HepG2 (cell line): ENCODE measurements around the gene VPS29. TPM values are rescaled to one million over a fixed set of nuclear protein-coding genes. Genes with fewer than 3 reads are reported as not detected.

ENCODE experiments used
- ADNP ChIP-seq: sonication (generic); formaldehyde crosslinking; IDR thresholded peaks from 2 replicates; pipeline ENCODE4 v1.4.0; 2020; ENCODE audit warnings: missing genetic modification reagents
- ELF4 ChIP-seq: sonication (generic); formaldehyde crosslinking; IDR thresholded peaks from 2 replicates; pipeline ENCODE4 v1.5.0; 2020; ENCODE audit warnings: missing genetic modification reagents, mild to moderate bottlenecking, moderate library complexity, borderline replicate concordance
- MED13 ChIP-seq: sonication (generic); formaldehyde crosslinking; IDR thresholded peaks from 2 replicates; pipeline ENCODE4 v1.5.0; 2020; ENCODE audit warnings: missing genetic modification reagents
- MEF2D ChIP-seq: sonication (generic); formaldehyde crosslinking; IDR thresholded peaks from 2 replicates; pipeline ENCODE4 v1.5.1; 2020; ENCODE audit warnings: mild to moderate bottlenecking, missing genetic modification reagents
- NFIB ChIP-seq: sonication (generic); formaldehyde crosslinking; IDR thresholded peaks from 2 replicates; pipeline ENCODE4 v1.9.0; 2021; ENCODE audit warnings: missing genetic modification reagents, mild to moderate bottlenecking, borderline replicate concordance
- NR2F1 ChIP-seq, 2 experiments: fragments of 450-650 bp in 1 of 2; formaldehyde crosslinking in 1 of 2; IDR thresholded peaks; 2 replicates each; pipeline versions ENCODE4 v1.5.0 to v1.6.1; 2016 to 2020; ENCODE audit warnings: mild to moderate bottlenecking in 1 of 2, missing compliant biosample characterization in 1 of 2, missing genetic modification reagents in 1 of 2, moderate library complexity in 1 of 2
- TMF1 ChIP-seq: sonication (generic); formaldehyde crosslinking; IDR thresholded peaks from 2 replicates; pipeline ENCODE4 v1.8.1; 2022; ENCODE audit warnings: low read depth, missing genetic modification reagents
- ZBTB42 ChIP-seq: sonication (generic); formaldehyde crosslinking; IDR thresholded peaks from 2 replicates; pipeline ENCODE4 v1.5.0; 2020; ENCODE audit warnings: mild to moderate bottlenecking, missing genetic modification reagents
- ZNF558 ChIP-seq: sonication (generic); formaldehyde crosslinking; IDR thresholded peaks from 2 replicates; pipeline ENCODE4 v1.9.0; 2022; ENCODE audit warnings: mild to moderate bottlenecking, missing genetic modification reagents, borderline replicate concordance
- ZNF672 ChIP-seq: sonication (generic); formaldehyde crosslinking; IDR thresholded peaks from 2 replicates; pipeline ENCODE4 v1.8.1; 2022; ENCODE audit warnings: missing genetic modification reagents
- ZNF839 ChIP-seq: sonication (generic); formaldehyde crosslinking; IDR thresholded peaks from 2 replicates; pipeline ENCODE4 v1.4.0; 2020; ENCODE audit warnings: missing genetic modification reagents, mild to moderate bottlenecking, borderline replicate concordance
- polyA plus RNA-seq, 8 experiments: library from polyadenylated mRNA; depleted of rRNA in 3 of 8; stranded (reverse) in 7 of 8; unstranded in 1 of 8; fragments of >200 nt; fragmentation: Illumina TruSeq in 4 of 8; extraction: Trizol in 4 of 8; gene quantifications; 2 replicates each; pipeline versions ENCODE4 v1.2.1 to v1.2.3, GENCODE V29; 2011 to 2016; ENCODE audit warnings: low read depth in 4 of 8, missing spikeins in 1 of 8, mixed read lengths in 1 of 8; ENCODE audit not compliant: insufficient read depth in 1 of 8
- total RNA-seq, 5 experiments: library from RNA; depleted of rRNA; stranded (reverse); fragments of >200 nt; fragmentation: Illumina TruSeq; extraction: Trizol; gene quantifications; 2 replicates each; pipeline ENCODE4 v1.2.3, GENCODE V29; 2016; ENCODE audit warnings: low read depth in 1 of 5
- TF ChIP-seq, protein P1 (sequence below): sonication (generic); formaldehyde crosslinking; IDR thresholded peaks from 2 replicates; pipeline ENCODE4 v1.4.0; 2020; ENCODE audit warnings: missing genetic modification reagents, borderline replicate concordance
- TF ChIP-seq, protein P2 (sequence below): sonication (generic); formaldehyde crosslinking; IDR thresholded peaks from 2 replicates; pipeline ENCODE4 v1.9.0; 2021; ENCODE audit warnings: missing genetic modification reagents, borderline replicate concordance
- TF ChIP-seq, protein P3 (sequence below): sonication (generic); formaldehyde crosslinking; conservative IDR thresholded peaks from 2 replicates; pipeline ENCODE4 v1.4.0; 2020; ENCODE audit warnings: missing genetic modification reagents
- TF ChIP-seq, protein P4 (sequence below): sonication (generic); formaldehyde crosslinking; IDR thresholded peaks from 2 replicates; pipeline ENCODE4 v1.4.0; 2020; ENCODE audit warnings: missing genetic modification reagents
- TF ChIP-seq, protein P5 (sequence below): sonication (generic); formaldehyde crosslinking; IDR thresholded peaks from 2 replicates; pipeline ENCODE4 v1.5.1; 2020; ENCODE audit warnings: missing genetic modification reagents, mild to moderate bottlenecking, borderline replicate concordance
- TF ChIP-seq, protein P6 (sequence below): sonication (generic); formaldehyde crosslinking; IDR thresholded peaks from 2 replicates; pipeline ENCODE4 v1.4.0; 2020; ENCODE audit warnings: missing genetic modification reagents

Gene VPS29
- total and polyA plus RNA-seq, 2 of the 13 experiments (the other 11 are each of a cell fraction or from before 2014, with no cell fraction given) = 107 to 114 TPM

DNA sequence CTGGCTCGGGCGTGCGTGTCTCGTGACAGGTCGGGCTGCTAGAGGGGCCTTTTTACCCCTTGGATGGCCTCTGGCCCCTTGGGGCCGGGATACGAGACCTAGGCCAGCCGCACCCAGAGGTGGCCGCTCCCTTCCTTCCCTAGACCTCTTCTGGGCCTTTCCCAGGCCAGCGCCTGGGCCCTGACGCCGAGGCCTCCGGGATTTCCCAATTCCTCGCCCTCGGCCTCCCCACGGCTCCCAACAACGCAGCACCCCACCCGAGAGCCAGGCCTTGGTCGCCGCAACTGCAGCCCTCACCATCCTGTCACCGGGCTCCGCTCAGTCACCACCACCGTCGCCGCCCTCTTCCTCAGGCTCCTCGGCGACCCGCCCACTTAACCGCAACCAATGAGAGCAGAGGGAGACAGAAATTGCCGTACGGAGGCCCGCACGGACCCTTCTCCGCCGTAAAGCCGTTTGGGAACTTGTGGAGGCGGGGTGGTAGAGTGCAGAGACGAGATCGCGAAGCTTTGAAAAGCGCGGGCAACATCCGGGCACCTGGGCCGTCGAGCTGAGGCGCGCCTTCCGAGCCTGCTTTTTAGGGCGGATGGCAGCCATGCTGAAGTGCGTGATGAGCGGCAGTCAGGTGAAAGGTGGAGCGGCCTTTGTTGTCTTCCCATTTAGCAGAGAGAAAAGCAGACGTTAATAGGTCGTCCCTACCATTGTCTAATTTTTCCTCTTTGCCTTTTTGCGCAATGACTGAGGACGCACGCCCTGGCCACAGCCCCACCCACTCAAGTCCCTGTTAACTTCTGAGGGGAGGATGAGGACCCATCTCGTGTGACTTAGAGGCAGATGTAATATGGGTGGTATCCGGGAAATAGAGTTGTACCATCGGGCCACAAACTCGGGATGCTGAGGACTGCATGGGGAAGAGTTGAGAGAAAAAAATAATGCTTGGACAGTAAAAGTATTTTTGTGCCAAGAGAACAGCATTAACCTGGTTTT lies at the start of gene VPS29, which contains the start of gene RAD9B (continued):
- TF ChIP-seq, protein P1, sequence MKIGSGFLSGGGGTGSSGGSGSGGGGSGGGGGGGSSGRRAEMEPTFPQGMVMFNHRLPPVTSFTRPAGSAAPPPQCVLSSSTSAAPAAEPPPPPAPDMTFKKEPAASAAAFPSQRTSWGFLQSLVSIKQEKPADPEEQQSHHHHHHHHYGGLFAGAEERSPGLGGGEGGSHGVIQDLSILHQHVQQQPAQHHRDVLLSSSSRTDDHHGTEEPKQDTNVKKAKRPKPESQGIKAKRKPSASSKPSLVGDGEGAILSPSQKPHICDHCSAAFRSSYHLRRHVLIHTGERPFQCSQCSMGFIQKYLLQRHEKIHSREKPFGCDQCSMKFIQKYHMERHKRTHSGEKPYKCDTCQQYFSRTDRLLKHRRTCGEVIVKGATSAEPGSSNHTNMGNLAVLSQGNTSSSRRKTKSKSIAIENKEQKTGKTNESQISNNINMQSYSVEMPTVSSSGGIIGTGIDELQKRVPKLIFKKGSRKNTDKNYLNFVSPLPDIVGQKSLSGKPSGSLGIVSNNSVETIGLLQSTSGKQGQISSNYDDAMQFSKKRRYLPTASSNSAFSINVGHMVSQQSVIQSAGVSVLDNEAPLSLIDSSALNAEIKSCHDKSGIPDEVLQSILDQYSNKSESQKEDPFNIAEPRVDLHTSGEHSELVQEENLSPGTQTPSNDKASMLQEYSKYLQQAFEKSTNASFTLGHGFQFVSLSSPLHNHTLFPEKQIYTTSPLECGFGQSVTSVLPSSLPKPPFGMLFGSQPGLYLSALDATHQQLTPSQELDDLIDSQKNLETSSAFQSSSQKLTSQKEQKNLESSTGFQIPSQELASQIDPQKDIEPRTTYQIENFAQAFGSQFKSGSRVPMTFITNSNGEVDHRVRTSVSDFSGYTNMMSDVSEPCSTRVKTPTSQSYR = peak; percentile 76; the same call in 1 of the 2 replicates
- TF ChIP-seq, protein P2, sequence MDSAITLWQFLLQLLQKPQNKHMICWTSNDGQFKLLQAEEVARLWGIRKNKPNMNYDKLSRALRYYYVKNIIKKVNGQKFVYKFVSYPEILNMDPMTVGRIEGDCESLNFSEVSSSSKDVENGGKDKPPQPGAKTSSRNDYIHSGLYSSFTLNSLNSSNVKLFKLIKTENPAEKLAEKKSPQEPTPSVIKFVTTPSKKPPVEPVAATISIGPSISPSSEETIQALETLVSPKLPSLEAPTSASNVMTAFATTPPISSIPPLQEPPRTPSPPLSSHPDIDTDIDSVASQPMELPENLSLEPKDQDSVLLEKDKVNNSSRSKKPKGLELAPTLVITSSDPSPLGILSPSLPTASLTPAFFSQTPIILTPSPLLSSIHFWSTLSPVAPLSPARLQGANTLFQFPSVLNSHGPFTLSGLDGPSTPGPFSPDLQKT (CRISPR knock-in tag) = no peak; the same call in 1 of the 2 replicates
- peak; percentile 96 for TF ChIP-seq TMF1 (CRISPR knock-in tag)
- TF ChIP-seq NFIB = peak; percentile 96
- TF ChIP-seq ZBTB42 = peak; percentile 92
- TF ChIP-seq MEF2D = peak; percentile 91
- TF ChIP-seq, protein P3, sequence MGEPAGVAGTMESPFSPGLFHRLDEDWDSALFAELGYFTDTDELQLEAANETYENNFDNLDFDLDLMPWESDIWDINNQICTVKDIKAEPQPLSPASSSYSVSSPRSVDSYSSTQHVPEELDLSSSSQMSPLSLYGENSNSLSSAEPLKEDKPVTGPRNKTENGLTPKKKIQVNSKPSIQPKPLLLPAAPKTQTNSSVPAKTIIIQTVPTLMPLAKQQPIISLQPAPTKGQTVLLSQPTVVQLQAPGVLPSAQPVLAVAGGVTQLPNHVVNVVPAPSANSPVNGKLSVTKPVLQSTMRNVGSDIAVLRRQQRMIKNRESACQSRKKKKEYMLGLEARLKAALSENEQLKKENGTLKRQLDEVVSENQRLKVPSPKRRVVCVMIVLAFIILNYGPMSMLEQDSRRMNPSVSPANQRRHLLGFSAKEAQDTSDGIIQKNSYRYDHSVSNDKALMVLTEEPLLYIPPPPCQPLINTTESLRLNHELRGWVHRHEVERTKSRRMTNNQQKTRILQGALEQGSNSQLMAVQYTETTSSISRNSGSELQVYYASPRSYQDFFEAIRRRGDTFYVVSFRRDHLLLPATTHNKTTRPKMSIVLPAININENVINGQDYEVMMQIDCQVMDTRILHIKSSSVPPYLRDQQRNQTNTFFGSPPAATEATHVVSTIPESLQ (CRISPR knock-in tag) = no peak
- TF ChIP-seq ZNF558 (CRISPR knock-in tag) = peak; percentile 96; the same call in 1 of the 2 replicates
- TF ChIP-seq, protein P4, sequence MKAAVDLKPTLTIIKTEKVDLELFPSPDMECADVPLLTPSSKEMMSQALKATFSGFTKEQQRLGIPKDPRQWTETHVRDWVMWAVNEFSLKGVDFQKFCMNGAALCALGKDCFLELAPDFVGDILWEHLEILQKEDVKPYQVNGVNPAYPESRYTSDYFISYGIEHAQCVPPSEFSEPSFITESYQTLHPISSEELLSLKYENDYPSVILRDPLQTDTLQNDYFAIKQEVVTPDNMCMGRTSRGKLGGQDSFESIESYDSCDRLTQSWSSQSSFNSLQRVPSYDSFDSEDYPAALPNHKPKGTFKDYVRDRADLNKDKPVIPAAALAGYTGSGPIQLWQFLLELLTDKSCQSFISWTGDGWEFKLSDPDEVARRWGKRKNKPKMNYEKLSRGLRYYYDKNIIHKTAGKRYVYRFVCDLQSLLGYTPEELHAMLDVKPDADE = 0 out of 2 replicates have a peak, but pooled peaks have one; percentile 83
- TF ChIP-seq MED13 (CRISPR knock-in tag) = peak; percentile 82
- no peak for TF ChIP-seq ZNF672
- TF ChIP-seq ZNF839 = 0 out of 2 replicates have a peak, but pooled peaks have one; percentile 18
- no peak for TF ChIP-seq ADNP (CRISPR knock-in tag)
- TF ChIP-seq, protein P5, sequence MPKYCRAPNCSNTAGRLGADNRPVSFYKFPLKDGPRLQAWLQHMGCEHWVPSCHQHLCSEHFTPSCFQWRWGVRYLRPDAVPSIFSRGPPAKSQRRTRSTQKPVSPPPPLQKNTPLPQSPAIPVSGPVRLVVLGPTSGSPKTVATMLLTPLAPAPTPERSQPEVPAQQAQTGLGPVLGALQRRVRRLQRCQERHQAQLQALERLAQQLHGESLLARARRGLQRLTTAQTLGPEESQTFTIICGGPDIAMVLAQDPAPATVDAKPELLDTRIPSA (CRISPR knock-in tag) = peak; percentile 97; the same call in 1 of the 2 replicates
- TF ChIP-seq, protein P6, sequence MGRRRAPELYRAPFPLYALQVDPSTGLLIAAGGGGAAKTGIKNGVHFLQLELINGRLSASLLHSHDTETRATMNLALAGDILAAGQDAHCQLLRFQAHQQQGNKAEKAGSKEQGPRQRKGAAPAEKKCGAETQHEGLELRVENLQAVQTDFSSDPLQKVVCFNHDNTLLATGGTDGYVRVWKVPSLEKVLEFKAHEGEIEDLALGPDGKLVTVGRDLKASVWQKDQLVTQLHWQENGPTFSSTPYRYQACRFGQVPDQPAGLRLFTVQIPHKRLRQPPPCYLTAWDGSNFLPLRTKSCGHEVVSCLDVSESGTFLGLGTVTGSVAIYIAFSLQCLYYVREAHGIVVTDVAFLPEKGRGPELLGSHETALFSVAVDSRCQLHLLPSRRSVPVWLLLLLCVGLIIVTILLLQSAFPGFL (CRISPR knock-in tag) = no peak
- peak in 1 of 2 experiments; percentile 10; a peak in 1 of 4 replicates for TF ChIP-seq NR2F1 (CRISPR knock-in tag; IDR thresholded peaks at IDR 0.05)
- TF ChIP-seq ELF4 (CRISPR knock-in tag) = no peak
